PC-3 (cell line): Measurements from ENCODE around the gene CYP46A1. TPM values are rescaled to one million over a fixed set of nuclear protein-coding genes. Genes with fewer than 3 reads are reported as not detected.

Experiments
- ATAC-seq: fragments of 200-7000 bp; cut with Tn5 transposase; 2 replicates; pipeline ENCODE4 v1.9.1; 2020; ENCODE audit warnings: mild to moderate bottlenecking, moderate library complexity
- BruUV-seq: library from RNA; stranded (reverse); fragments of 400-500 nt; replicated peaks from 2 replicates; lab custom pipeline; 2021; lab: Mats Ljungman, UMichigan
- CTCF ChIA-PET: fragments of 300-600 bp; sonication (Branson Sonifier 250); formaldehyde crosslinking; loops from one replicate; lab custom pipeline; 2022; ENCODE audit warnings: antibody characterized with exemption; lab: Charles Lee
- POLR2A ChIA-PET: fragments of 300-600 bp; sonication (Branson Sonifier 250); formaldehyde crosslinking; loops from one replicate; lab custom pipeline; 2022; ENCODE audit warnings: antibody characterized with exemption; ENCODE audit not compliant: unreplicated experiment; lab: Charles Lee
- DNase-seq: peaks from one replicate; pipeline ENCODE4 v3.0.0-alpha.2; 2015
- H2AFZ ChIP-seq: fragments of 300-600 bp; sonication (generic); 2 replicates; pipeline ENCODE4 v1.6.0; 2016; ENCODE audit warnings: antibody characterized with exemption, low read length
- H3F3A ChIP-seq: fragments of 300-600 bp; sonication (generic); one replicate; pipeline ENCODE4 v1.6.0; 2017; ENCODE audit warnings: antibody characterized with exemption, low read length, control low read depth, mild to moderate bottlenecking; ENCODE audit not compliant: unreplicated experiment
- H3K27ac ChIP-seq: fragments of 300-600 bp; sonication (generic); 2 replicates; pipeline ENCODE4 v1.5.1; 2016; ENCODE audit warnings: mild to moderate bottlenecking, low read length
- H3K27me3 ChIP-seq: fragments of 300-600 bp; sonication (generic); 2 replicates; pipeline ENCODE4 v1.6.1; 2016; ENCODE audit warnings: low read length, mixed read lengths
- H3K36me3 ChIP-seq: fragments of 300-600 bp; sonication (generic); 2 replicates; pipeline ENCODE4 v1.6.1; 2016; ENCODE audit warnings: low read depth, mixed run types, low read length, mixed read lengths
- H3K4me1 ChIP-seq: fragments of 300-600 bp; sonication (generic); 2 replicates; pipeline ENCODE4 v1.5.1; 2016; ENCODE audit warnings: low read length; ENCODE audit not compliant: insufficient read depth
- H3K4me2 ChIP-seq: fragments of 300-600 bp; sonication (generic); 2 replicates; pipeline ENCODE4 v1.6.0; 2016; ENCODE audit warnings: low read length
- H3K4me3 ChIP-seq: fragments of 300-600 bp; sonication (generic); 2 replicates; pipeline ENCODE4 v1.5.1; 2016; ENCODE audit warnings: mild to moderate bottlenecking, low read length, mixed read lengths
- H3K79me2 ChIP-seq: fragments of 300-600 bp; sonication (generic); 2 replicates; pipeline ENCODE4 v1.6.1; 2017; ENCODE audit warnings: low read length, mixed read lengths
- H3K9ac ChIP-seq: fragments of 300-600 bp; sonication (generic); 2 replicates; pipeline ENCODE4 v1.6.0; 2016; ENCODE audit warnings: mild to moderate bottlenecking, low read length
- H3K9me2 ChIP-seq: fragments of 300-600 bp; sonication (generic); replicated peaks from 2 replicates; pipeline ENCODE4 v1.6.1; 2016; ENCODE audit warnings: mixed run types, low read length, mixed read lengths
- H3K9me3 ChIP-seq: fragments of 300-600 bp; sonication (generic); 2 replicates; pipeline ENCODE4 v1.6.1; 2016; ENCODE audit warnings: low read length, mixed read lengths
- H4K20me1 ChIP-seq: fragments of 300-600 bp; sonication (generic); 2 replicates; pipeline ENCODE4 v1.6.1; 2016; ENCODE audit warnings: low read length, mixed read lengths
- EZH2 ChIP-seq: fragments of 300-600 bp; sonication (generic); IDR thresholded peaks from one replicate; pipeline ENCODE4 v1.6.1; 2017; ENCODE audit warnings: antibody characterized with exemption, mild to moderate bottlenecking, low read length; ENCODE audit not compliant: unreplicated experiment
- EZH2phosphoT487 ChIP-seq: fragments of 300-600 bp; sonication (generic); IDR thresholded peaks from 2 replicates; pipeline ENCODE4 v1.6.1; 2018; ENCODE audit warnings: mild to moderate bottlenecking, antibody characterized with exemption, low read length, borderline replicate concordance
- intact Hi-C: fragments of 100-400 bp; cut with micrococcal nuclease; formaldehyde crosslinking; loops from 2 replicates; pipeline ENCODE4 v1.9.0; 2023
- total RNA-seq: library from RNA; depleted of rRNA; stranded (reverse); fragments of >200 nt; gene quantifications from 2 replicates; pipeline ENCODE4 v1.2.3, GENCODE V29; 2014
- TF ChIP-seq, protein P1 (sequence below): fragments of 300-600 bp; sonication (generic); conservative IDR thresholded peaks from 2 replicates; pipeline ENCODE4 v1.5.1; 2017; ENCODE audit warnings: antibody characterized with exemption, low read depth, mild to moderate bottlenecking, low read length

The CYP46A1 gene
- total RNA-seq, 1 experiment from 2014 or later = 1.2 TPM

GRCh38 chr14:99735189-99736135 is 51.4 kb downstream of the CYP46A1 start:
- POLR2A ChIA-PET = no interaction called here
- BruUV-seq = no TSS peak
- Histone ChIP-seq H3K79me2 (no peaks in the 10 kb centered on the region), H3F3A (no peaks in the 10 kb centered on the region), H3K9ac (no peak overlapping the region), H2AFZ (no peak overlapping the region), H3K27ac (no peak overlapping the region), H3K4me2 (0 out of 2 replicates have a peak overlapping the region, but pooled peaks have one; percentile 11), H3K9me2 (no peaks in the 10 kb centered on the region), H3K4me3 (no peak overlapping the region), H3K4me1 (peaks cover 14% of the 10 kb centered on the region), H3K27me3 (no peaks in the 10 kb centered on the region), H3K36me3 (no peaks in the 10 kb centered on the region), H3K9me3 (no peaks in the 10 kb centered on the region), H4K20me1 (no peaks in the 10 kb centered on the region)
- intact Hi-C loops = no loop called here
- ATAC-seq (no peak), DNase-seq (no peak)
- TF ChIP-seq, protein P1, sequence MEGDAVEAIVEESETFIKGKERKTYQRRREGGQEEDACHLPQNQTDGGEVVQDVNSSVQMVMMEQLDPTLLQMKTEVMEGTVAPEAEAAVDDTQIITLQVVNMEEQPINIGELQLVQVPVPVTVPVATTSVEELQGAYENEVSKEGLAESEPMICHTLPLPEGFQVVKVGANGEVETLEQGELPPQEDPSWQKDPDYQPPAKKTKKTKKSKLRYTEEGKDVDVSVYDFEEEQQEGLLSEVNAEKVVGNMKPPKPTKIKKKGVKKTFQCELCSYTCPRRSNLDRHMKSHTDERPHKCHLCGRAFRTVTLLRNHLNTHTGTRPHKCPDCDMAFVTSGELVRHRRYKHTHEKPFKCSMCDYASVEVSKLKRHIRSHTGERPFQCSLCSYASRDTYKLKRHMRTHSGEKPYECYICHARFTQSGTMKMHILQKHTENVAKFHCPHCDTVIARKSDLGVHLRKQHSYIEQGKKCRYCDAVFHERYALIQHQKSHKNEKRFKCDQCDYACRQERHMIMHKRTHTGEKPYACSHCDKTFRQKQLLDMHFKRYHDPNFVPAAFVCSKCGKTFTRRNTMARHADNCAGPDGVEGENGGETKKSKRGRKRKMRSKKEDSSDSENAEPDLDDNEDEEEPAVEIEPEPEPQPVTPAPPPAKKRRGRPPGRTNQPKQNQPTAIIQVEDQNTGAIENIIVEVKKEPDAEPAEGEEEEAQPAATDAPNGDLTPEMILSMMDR = no peak
- no peak for TF ChIP-seq EZH2phosphoT487
- TF ChIP-seq EZH2 = no peak
- CTCF ChIA-PET = no interaction called here

GRCh38 chr14:99736603-99737371 is 52.7 kb downstream of the CYP46A1 start:
- Histone ChIP-seq H3K27me3 (no peaks in the 10 kb centered on the region), H3K4me2 (peak overlapping the region; percentile 100), H3K9me2 (no peaks in the 10 kb centered on the region), H3K79me2 (no peaks in the 10 kb centered on the region), H3K9me3 (no peaks in the 10 kb centered on the region), H2AFZ (peak overlapping the region; percentile 99), H3K9ac (no peak overlapping the region), H3K4me3 (peak overlapping the region; percentile 79), H3K27ac (no peak overlapping the region), H3K36me3 (no peaks in the 10 kb centered on the region), H3K4me1 (peaks cover 14% of the 10 kb centered on the region), H3F3A (no peaks in the 10 kb centered on the region), H4K20me1 (no peaks in the 10 kb centered on the region)
- BruUV-seq = no TSS peak
- ChIA-PET CTCF (interaction anchor here (0.7 kb wide), 1 partner anchor 19 kb away, joined by 3 read pairs; no protein-coding TSS in a partner anchor), POLR2A (no interaction called here)
- DNase-seq (peak; percentile 4), ATAC-seq (no peak; the same call in 1 of the 2 replicates)
- no peak for TF ChIP-seq EZH2phosphoT487
- TF ChIP-seq EZH2 = no peak
- TF ChIP-seq, protein P1 = no peak
- intact Hi-C loops = no loop called here
